HepG2 (cell line): ENCODE measurements around the gene AHCYL1. TPM values are rescaled to one million over a fixed set of nuclear protein-coding genes. Genes with fewer than 3 reads are reported as not detected.

Experiments used
- ARNTL ChIP-seq: sonication (generic); formaldehyde crosslinking; IDR thresholded peaks from 2 replicates; pipeline ENCODE4 v1.4.0; 2020; ENCODE audit warnings: mild to moderate bottlenecking, missing genetic modification reagents
- DR1 ChIP-seq: sonication (generic); formaldehyde crosslinking; IDR thresholded peaks from 2 replicates; pipeline ENCODE4 v1.8.0; 2021; ENCODE audit warnings: mild to moderate bottlenecking, missing genetic modification reagents, inconsistent platforms
- ETV5 ChIP-seq: IDR thresholded peaks from 2 replicates; pipeline ENCODE4 v1.6.1; 2018; ENCODE audit warnings: missing biosample characterization, missing genetic modification reagents, inconsistent platforms, borderline replicate concordance
- FOXK1 ChIP-seq: sonication (generic); formaldehyde crosslinking; IDR thresholded peaks from 2 replicates; pipeline ENCODE4 v1.4.0; 2020; ENCODE audit warnings: low read depth, missing genetic modification reagents, borderline replicate concordance
- GTF2F1 ChIP-seq: fragments of 150-350 bp; IDR thresholded peaks from 2 replicates; pipeline ENCODE4 v1.6.1; 2014; ENCODE audit warnings: low read length
- KAT2B ChIP-seq: fragments of 150-350 bp; IDR thresholded peaks from 2 replicates; pipeline ENCODE4 v1.6.1; 2014; ENCODE audit warnings: low read depth, low read length, borderline replicate concordance
- KAT7 ChIP-seq: IDR thresholded peaks from 2 replicates; pipeline ENCODE4 v1.6.1; 2018; ENCODE audit warnings: borderline replicate concordance, missing compliant biosample characterization
- MAF1 ChIP-seq: sonication (generic); formaldehyde crosslinking; IDR thresholded peaks from 2 replicates; pipeline ENCODE4 v1.5.0; 2020; ENCODE audit warnings: missing genetic modification reagents, borderline replicate concordance
- MBNL3 ChIP-seq: fragments of 250-450 bp; sonication (Bioruptor Pico); conservative IDR thresholded peaks from 2 replicates; pipeline ENCODE4 v1.8.0; 2022; ENCODE audit warnings: mild to moderate bottlenecking, inconsistent platforms
- MYC ChIP-seq: sonication (generic); formaldehyde crosslinking; IDR thresholded peaks from 2 replicates; pipeline ENCODE4 v1.9.0; 2021; ENCODE audit warnings: missing genetic modification reagents, borderline replicate concordance
- NFKBIZ ChIP-seq: IDR thresholded peaks from 2 replicates; pipeline ENCODE4 v1.6.1; 2018; ENCODE audit warnings: missing genetic modification reagents, missing compliant biosample characterization
- PAWR ChIP-seq: sonication (generic); formaldehyde crosslinking; IDR thresholded peaks from 2 replicates; pipeline ENCODE4 v1.4.0; 2020; ENCODE audit warnings: missing genetic modification reagents, mild to moderate bottlenecking, borderline replicate concordance
- PHF8 ChIP-seq: sonication (generic); formaldehyde crosslinking; IDR thresholded peaks from 2 replicates; pipeline ENCODE4 v1.5.0; 2020; ENCODE audit warnings: missing genetic modification reagents
- POGZ ChIP-seq: sonication (generic); formaldehyde crosslinking; IDR thresholded peaks from 2 replicates; pipeline ENCODE4 v1.4.0; 2020; ENCODE audit warnings: mild to moderate bottlenecking, missing genetic modification reagents
- PRPF4 ChIP-seq: fragments of 200-400 bp; formaldehyde crosslinking; IDR thresholded peaks from 2 replicates; pipeline ENCODE4 v1.6.1; 2016; ENCODE audit warnings: low read length, low read depth; ENCODE audit not compliant: poor library complexity, severe bottlenecking
- TAF1 ChIP-seq: sonication (generic); formaldehyde crosslinking; IDR thresholded peaks from 2 replicates; pipeline ENCODE4 v1.4.0; 2020; ENCODE audit warnings: missing genetic modification reagents
- TBP ChIP-seq: sonication (generic); formaldehyde crosslinking; IDR thresholded peaks from 2 replicates; pipeline ENCODE4 v1.5.0; 2020; ENCODE audit warnings: missing genetic modification reagents
- THYN1 ChIP-seq: sonication (generic); formaldehyde crosslinking; IDR thresholded peaks from 2 replicates; pipeline ENCODE4 v1.8.1; 2023; ENCODE audit warnings: low read depth, mild to moderate bottlenecking, moderate library complexity, missing genetic modification reagents, borderline replicate concordance
- TOPORS ChIP-seq: sonication (generic); formaldehyde crosslinking; IDR thresholded peaks from 2 replicates; pipeline ENCODE4 v1.8.0; 2023; ENCODE audit warnings: mild to moderate bottlenecking, missing genetic modification reagents
- XBP1 ChIP-seq: sonication (generic); formaldehyde crosslinking; IDR thresholded peaks from 2 replicates; pipeline ENCODE4 v1.5.0; 2020; ENCODE audit warnings: missing genetic modification reagents
- ZBTB7A ChIP-seq: sonication (generic); formaldehyde crosslinking; IDR thresholded peaks from 2 replicates; pipeline ENCODE4 v1.8.0; 2022; ENCODE audit warnings: mild to moderate bottlenecking, missing genetic modification reagents
- ZBTB7B ChIP-seq: sonication (generic); formaldehyde crosslinking; IDR thresholded peaks from 2 replicates; pipeline ENCODE4 v1.4.0; 2020; ENCODE audit warnings: missing genetic modification reagents
- ZNF101 ChIP-seq: sonication (generic); formaldehyde crosslinking; IDR thresholded peaks from 2 replicates; pipeline ENCODE4 v1.4.0; 2020; ENCODE audit warnings: mild to moderate bottlenecking, low read depth, missing genetic modification reagents, borderline replicate concordance
- ZNF235 ChIP-seq: sonication (generic); formaldehyde crosslinking; IDR thresholded peaks from 2 replicates; pipeline ENCODE4 v1.8.1; 2023; ENCODE audit warnings: mild to moderate bottlenecking, missing genetic modification reagents, borderline replicate concordance
- ZNF766 ChIP-seq: sonication (generic); formaldehyde crosslinking; IDR thresholded peaks from 2 replicates; pipeline ENCODE4 v1.5.0; 2020; ENCODE audit warnings: missing genetic modification reagents, borderline replicate concordance
- ZSCAN21 ChIP-seq: sonication (generic); formaldehyde crosslinking; IDR thresholded peaks from 2 replicates; pipeline ENCODE4 v1.8.0; 2022; ENCODE audit warnings: mild to moderate bottlenecking, missing genetic modification reagents, moderate library complexity, borderline replicate concordance
- polyA plus RNA-seq, 8 experiments: library from polyadenylated mRNA; depleted of rRNA in 3 of 8; stranded (reverse) in 7 of 8; unstranded in 1 of 8; fragments of >200 nt; fragmentation: Illumina TruSeq in 4 of 8; extraction: Trizol in 4 of 8; gene quantifications; 2 replicates each; pipeline versions ENCODE4 v1.2.1 to v1.2.3, GENCODE V29; 2011 to 2016; ENCODE audit warnings: low read depth in 4 of 8, missing spikeins in 1 of 8, mixed read lengths in 1 of 8; ENCODE audit not compliant: insufficient read depth in 1 of 8
- total RNA-seq, 5 experiments: library from RNA; depleted of rRNA; stranded (reverse); fragments of >200 nt; fragmentation: Illumina TruSeq; extraction: Trizol; gene quantifications; 2 replicates each; pipeline ENCODE4 v1.2.3, GENCODE V29; 2016; ENCODE audit warnings: low read depth in 1 of 5
- TF ChIP-seq, protein P1 (sequence below): sonication (generic); formaldehyde crosslinking; IDR thresholded peaks from 2 replicates; pipeline ENCODE4 v1.5.0; 2020; ENCODE audit warnings: mild to moderate bottlenecking, missing genetic modification reagents, moderate library complexity
- TF ChIP-seq, protein P2 (sequence below), 2 experiments: sonication (generic) in 1 of 2; formaldehyde crosslinking in 1 of 2; IDR thresholded peaks; 2 replicates each; pipeline versions ENCODE4 v1.4.0 to v1.6.1; 2018 to 2020; ENCODE audit warnings: missing genetic modification reagents in 2 of 2, borderline replicate concordance in 1 of 2, low read depth in 1 of 2, mild to moderate bottlenecking in 1 of 2, missing biosample characterization in 1 of 2

Gene AHCYL1
- total and polyA plus RNA-seq, 2 of the 13 experiments (the other 11 are each of a cell fraction or from before 2014, with no cell fraction given), result 40.9 to 76.3 TPM

- TF ChIP-seq, protein P1, sequence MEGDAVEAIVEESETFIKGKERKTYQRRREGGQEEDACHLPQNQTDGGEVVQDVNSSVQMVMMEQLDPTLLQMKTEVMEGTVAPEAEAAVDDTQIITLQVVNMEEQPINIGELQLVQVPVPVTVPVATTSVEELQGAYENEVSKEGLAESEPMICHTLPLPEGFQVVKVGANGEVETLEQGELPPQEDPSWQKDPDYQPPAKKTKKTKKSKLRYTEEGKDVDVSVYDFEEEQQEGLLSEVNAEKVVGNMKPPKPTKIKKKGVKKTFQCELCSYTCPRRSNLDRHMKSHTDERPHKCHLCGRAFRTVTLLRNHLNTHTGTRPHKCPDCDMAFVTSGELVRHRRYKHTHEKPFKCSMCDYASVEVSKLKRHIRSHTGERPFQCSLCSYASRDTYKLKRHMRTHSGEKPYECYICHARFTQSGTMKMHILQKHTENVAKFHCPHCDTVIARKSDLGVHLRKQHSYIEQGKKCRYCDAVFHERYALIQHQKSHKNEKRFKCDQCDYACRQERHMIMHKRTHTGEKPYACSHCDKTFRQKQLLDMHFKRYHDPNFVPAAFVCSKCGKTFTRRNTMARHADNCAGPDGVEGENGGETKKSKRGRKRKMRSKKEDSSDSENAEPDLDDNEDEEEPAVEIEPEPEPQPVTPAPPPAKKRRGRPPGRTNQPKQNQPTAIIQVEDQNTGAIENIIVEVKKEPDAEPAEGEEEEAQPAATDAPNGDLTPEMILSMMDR (CRISPR knock-in tag), result no peak
- TF ChIP-seq POGZ (CRISPR knock-in tag) (no peak), GTF2F1 (no peak), ZBTB7B (CRISPR knock-in tag) (no peak), TAF1 (CRISPR knock-in tag) (peak; percentile 73), ZBTB7A (CRISPR knock-in tag) (no peak), MBNL3 (CRISPR knock-in tag) (no peak), NFKBIZ (CRISPR knock-in tag) (no peak), ZNF101 (CRISPR knock-in tag) (no peak), MAF1 (CRISPR knock-in tag) (no peak), ZNF235 (CRISPR knock-in tag) (0 out of 2 replicates have a peak, but pooled peaks have one; percentile 28), PAWR (CRISPR knock-in tag) (no peak), ZNF766 (CRISPR knock-in tag) (peak; percentile 74; the same call in 1 of the 2 replicates), PRPF4 (no peak), THYN1 (CRISPR knock-in tag) (no peak), MYC (CRISPR knock-in tag) (peak; percentile 14; the same call in 1 of the 2 replicates), ZSCAN21 (CRISPR knock-in tag) (0 out of 2 replicates have a peak, but pooled peaks have one; percentile 45), FOXK1 (CRISPR knock-in tag) (peak; percentile 98), KAT2B (no peak), KAT7 (no peak; the same call in 1 of the 2 replicates), PHF8 (CRISPR knock-in tag) (peak; percentile 79), ARNTL (CRISPR knock-in tag) (no peak), TOPORS (CRISPR knock-in tag) (peak; percentile 5; the same call in 1 of the 2 replicates), ETV5 (CRISPR knock-in tag) (peak; percentile 23; the same call in 1 of the 2 replicates), TBP (0 out of 2 replicates have a peak, but pooled peaks have one; percentile 64), DR1 (CRISPR knock-in tag) (no peak), XBP1 (no peak)
- TF ChIP-seq, protein P2, sequence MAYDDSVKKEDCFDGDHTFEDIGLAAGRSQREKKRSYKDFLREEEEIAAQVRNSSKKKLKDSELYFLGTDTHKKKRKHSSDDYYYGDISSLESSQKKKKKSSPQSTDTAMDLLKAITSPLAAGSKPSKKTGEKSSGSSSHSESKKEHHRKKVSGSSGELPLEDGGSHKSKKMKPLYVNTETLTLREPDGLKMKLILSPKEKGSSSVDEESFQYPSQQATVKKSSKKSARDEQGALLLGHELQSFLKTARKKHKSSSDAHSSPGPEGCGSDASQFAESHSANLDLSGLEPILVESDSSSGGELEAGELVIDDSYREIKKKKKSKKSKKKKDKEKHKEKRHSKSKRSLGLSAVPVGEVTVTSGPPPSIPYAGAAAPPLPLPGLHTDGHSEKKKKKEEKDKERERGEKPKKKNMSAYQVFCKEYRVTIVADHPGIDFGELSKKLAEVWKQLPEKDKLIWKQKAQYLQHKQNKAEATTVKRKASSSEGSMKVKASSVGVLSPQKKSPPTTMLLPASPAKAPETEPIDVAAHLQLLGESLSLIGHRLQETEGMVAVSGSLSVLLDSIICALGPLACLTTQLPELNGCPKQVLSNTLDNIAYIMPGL (CRISPR knock-in tag; IDR thresholded peaks at IDR 0.05; ENCODE audit: borderline replicate concordance in 1 of 2, low read depth in 1 of 2), result peak in 1 of 2 experiments; percentile 52; a peak in 2 of 4 replicates
Observed at GRCh38 chr1:110034451-110035235, 50.1 kb downstream of the AHCYL1 start, which contains the start of gene STRIP1 (continued).
